GM12892 (cell line): Measurements from ENCODE around the gene WARS2.

Experiments used
- POLR2A ChIP-seq: IDR thresholded peaks from 2 replicates; pipeline ENCODE4 v1.6.1; 2011; ENCODE audit warnings: low read depth, low read length, control low read depth
- POLR2AphosphoS5 ChIP-seq: IDR thresholded peaks from 2 replicates; pipeline ENCODE4 v1.6.1; 2011; ENCODE audit warnings: low read depth, low read length, control low read depth

DNA sequence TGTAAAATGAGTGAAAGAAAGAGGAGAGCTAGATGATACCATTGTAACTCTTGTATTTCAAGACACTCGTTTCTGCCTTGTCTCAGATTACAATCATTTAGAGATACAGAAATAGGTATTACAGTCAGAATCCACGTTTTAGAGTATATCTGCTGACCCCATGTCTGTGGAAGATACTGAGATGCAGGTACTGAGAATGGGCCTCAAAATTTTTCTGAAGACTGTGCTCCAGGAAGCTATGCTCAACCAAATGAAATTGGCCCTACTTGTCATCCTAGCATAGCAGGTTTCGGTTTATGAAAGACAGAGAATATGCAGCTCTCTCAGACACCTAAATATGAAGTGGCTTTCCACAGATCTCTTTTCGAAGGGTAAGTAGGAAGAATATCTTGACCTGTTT, 6.0 kb upstream of the WARS2 start:
- TF ChIP-seq POLR2A (no peak), POLR2AphosphoS5 (no peak)
